H9 (cell line): ENCODE measurements around the gene EIF3D. TPM values are rescaled to one million over a fixed set of nuclear protein-coding genes. Genes with fewer than 3 reads are reported as not detected.

Experiments
- DNase-seq: peaks from one replicate; pipeline ENCODE4 v3.0.0-alpha.2; 2017
- H2AFZ ChIP-seq: one replicate; pipeline ENCODE4 v1.6.1; 2013; ENCODE audit warnings: mild to moderate bottlenecking, low read length, control low read depth, moderate library complexity
- H2AK5ac ChIP-seq: 2 replicates; pipeline ENCODE4 v1.6.1; 2013; ENCODE audit warnings: low read length, control low read depth, mixed read lengths; ENCODE audit not compliant: insufficient read length
- H2BK120ac ChIP-seq: one replicate; pipeline ENCODE4 v1.6.1; 2013; ENCODE audit warnings: low read depth, mild to moderate bottlenecking, low read length, control low read depth, inconsistent platforms; ENCODE audit not compliant: poor library complexity, severe bottlenecking
- H2BK12ac ChIP-seq: 2 replicates; pipeline ENCODE4 v1.6.1; 2013; ENCODE audit warnings: low read length, control low read depth, mixed read lengths, low read depth; ENCODE audit not compliant: insufficient read length
- H2BK15ac ChIP-seq: 2 replicates; pipeline ENCODE4 v1.6.1; 2013; ENCODE audit warnings: low read depth, low read length, control low read depth
- H2BK20ac ChIP-seq: one replicate; pipeline ENCODE4 v1.6.1; 2013; ENCODE audit warnings: low read depth, mild to moderate bottlenecking, low read length, control low read depth, inconsistent platforms; ENCODE audit not compliant: poor library complexity, severe bottlenecking
- H2BK5ac ChIP-seq: 2 replicates; pipeline ENCODE4 v1.6.1; 2013; ENCODE audit warnings: low read length, control low read depth, mixed read lengths; ENCODE audit not compliant: insufficient read length
- H3K14ac ChIP-seq: 2 replicates; pipeline ENCODE4 v1.6.1; 2013; ENCODE audit warnings: low read length, control low read depth; ENCODE audit not compliant: insufficient read depth
- H3K18ac ChIP-seq: 2 replicates; pipeline ENCODE4 v1.6.1; 2013; ENCODE audit warnings: low read depth, mild to moderate bottlenecking, mixed read lengths, low read length, control low read depth; ENCODE audit not compliant: insufficient read length
- H3K23ac ChIP-seq: 2 replicates; pipeline ENCODE4 v1.6.1; 2013; ENCODE audit warnings: low read length, control low read depth, mixed read lengths, low read depth; ENCODE audit not compliant: insufficient read length
- H3K23me2 ChIP-seq: 2 replicates; pipeline ENCODE4 v1.6.1; 2013; ENCODE audit warnings: low read depth, mild to moderate bottlenecking, mixed read lengths, low read length, control low read depth; ENCODE audit not compliant: insufficient read length, poor library complexity, severe bottlenecking
- H3K27ac ChIP-seq: 2 replicates; pipeline ENCODE4 v1.5.1; 2013; ENCODE audit warnings: low read length, control low read depth, mixed read lengths, low read depth; ENCODE audit not compliant: insufficient read length
- H3K27me3 ChIP-seq: 2 replicates; pipeline ENCODE4 v1.6.1; 2013; ENCODE audit warnings: low read length, control low read depth, inconsistent platforms; ENCODE audit not compliant: insufficient read depth
- H3K4ac ChIP-seq: 2 replicates; pipeline ENCODE4 v1.6.1; 2013; ENCODE audit warnings: low read depth, mild to moderate bottlenecking, control low read depth, inconsistent platforms, low read length, moderate library complexity
- H3K4me1 ChIP-seq: 2 replicates; pipeline ENCODE4 v1.6.1; 2013; ENCODE audit warnings: low read length, control low read depth, inconsistent platforms; ENCODE audit not compliant: insufficient read depth
- H3K4me2 ChIP-seq: 2 replicates; pipeline ENCODE4 v1.6.1; 2013; ENCODE audit warnings: low read length, control low read depth, mixed read lengths; ENCODE audit not compliant: insufficient read length, insufficient read depth
- H3K56ac ChIP-seq: 2 replicates; pipeline ENCODE4 v1.6.1; 2013; ENCODE audit warnings: low read depth, mild to moderate bottlenecking, mixed read lengths, low read length, control low read depth; ENCODE audit not compliant: insufficient read length
- H3K79me1 ChIP-seq: 2 replicates; pipeline ENCODE4 v1.6.1; 2013; ENCODE audit warnings: low read depth, mild to moderate bottlenecking, moderate library complexity, low read length, control low read depth, inconsistent platforms; ENCODE audit not compliant: insufficient read depth, poor library complexity, severe bottlenecking
- H3K79me2 ChIP-seq: 2 replicates; pipeline ENCODE4 v1.6.1; 2013; ENCODE audit warnings: low read length, control low read depth, inconsistent platforms; ENCODE audit not compliant: insufficient read depth
- H3K9ac ChIP-seq: 2 replicates; pipeline ENCODE4 v1.6.1; 2013; ENCODE audit warnings: low read length, control low read depth, mixed read lengths; ENCODE audit not compliant: insufficient read length; ENCODE audit errors: extremely low read depth
- H3K9me3 ChIP-seq: one replicate; pipeline ENCODE4 v1.6.1; 2013; ENCODE audit warnings: low read depth, low read length, inconsistent platforms; ENCODE audit not compliant: control insufficient read depth
- H3T11ph ChIP-seq: one replicate; pipeline ENCODE4 v1.6.1; 2013; ENCODE audit warnings: mild to moderate bottlenecking, low read length, control low read depth, inconsistent platforms
- H4K20me1 ChIP-seq: one replicate; pipeline ENCODE4 v1.6.1; 2013; ENCODE audit not compliant: control insufficient read depth, insufficient read length, insufficient read depth
- H4K5ac ChIP-seq: 2 replicates; pipeline ENCODE4 v1.6.1; 2013; ENCODE audit warnings: low read depth, mild to moderate bottlenecking, mixed read lengths, low read length, control low read depth; ENCODE audit not compliant: insufficient read length
- H4K8ac ChIP-seq: replicated peaks from 2 replicates; pipeline ENCODE4 v1.6.1; 2013; ENCODE audit warnings: low read length, control low read depth, mixed read lengths, low read depth; ENCODE audit not compliant: insufficient read length
- H4K91ac ChIP-seq: 2 replicates; pipeline ENCODE4 v1.6.1; 2013; ENCODE audit warnings: low read depth, mild to moderate bottlenecking, moderate library complexity, mixed read lengths, low read length, control low read depth; ENCODE audit not compliant: insufficient read length
- H3K27ac Mint-ChIP-seq, 3 experiments: 2 replicates in 2 of 3; 3 replicates in 1 of 3; pipeline ENCODE4 v1.8.0; 2020 to 2021; ENCODE audit warnings: mixed read lengths in 3 of 3, mild to moderate bottlenecking in 1 of 3, moderate library complexity in 1 of 3
- H3K27me3 Mint-ChIP-seq: 2 replicates; pipeline ENCODE4 v1.8.0; 2021; ENCODE audit warnings: low read depth, mild to moderate bottlenecking, moderate library complexity, mixed read lengths
- H3K36me3 Mint-ChIP-seq, 3 experiments: 2 replicates in 2 of 3; 3 replicates in 1 of 3; pipeline ENCODE4 v1.8.0; 2020 to 2021; ENCODE audit warnings: low read depth in 3 of 3, mixed read lengths in 3 of 3; ENCODE audit not compliant: insufficient read depth in 1 of 3
- H3K4me1 Mint-ChIP-seq, 2 experiments: 2 replicates each; pipeline ENCODE4 v1.8.0; 2020; ENCODE audit warnings: mixed read lengths in 2 of 2
- H3K4me3 Mint-ChIP-seq, 2 experiments: 2 replicates in 1 of 2; 3 replicates in 1 of 2; pipeline ENCODE4 v1.8.0; 2020 to 2021; ENCODE audit warnings: mild to moderate bottlenecking in 2 of 2, mixed read lengths in 2 of 2, moderate library complexity in 1 of 2
- H3K9me3 Mint-ChIP-seq, 2 experiments: 2 replicates in 1 of 2; 3 replicates in 1 of 2; pipeline ENCODE4 v1.8.0; 2020; ENCODE audit warnings: mild to moderate bottlenecking in 2 of 2, mixed read lengths in 2 of 2, moderate library complexity in 1 of 2
- WGBS: extraction: QIAGEN DNeasy Blood & Tissue Kit; methylation state at CpG from one replicate; pipeline ENCODE4 v1.1.7; 2013; ENCODE audit warnings: missing lambda C conversion rate, low lambda C conversion rate, mixed read lengths; ENCODE audit not compliant: insufficient read length; ENCODE audit errors: extremely low coverage; 5-methylcytosine and 5-hydroxymethylcytosine counted together
- total RNA-seq: library from RNA; stranded (reverse); gene quantifications from 2 replicates; pipeline ENCODE4 v1.2.1, GENCODE V29; 2021
- TF ChIP-seq, protein P1 (sequence below): fragments of 200-600 bp; sonication (generic); conservative IDR thresholded peaks from 3 replicates; pipeline ENCODE4 v1.8.0; 2021; ENCODE audit warnings: antibody characterized with exemption, mild to moderate bottlenecking

The EIF3D gene
- total RNA-seq, 1 experiment from 2014 or later = 198 TPM

DNA sequence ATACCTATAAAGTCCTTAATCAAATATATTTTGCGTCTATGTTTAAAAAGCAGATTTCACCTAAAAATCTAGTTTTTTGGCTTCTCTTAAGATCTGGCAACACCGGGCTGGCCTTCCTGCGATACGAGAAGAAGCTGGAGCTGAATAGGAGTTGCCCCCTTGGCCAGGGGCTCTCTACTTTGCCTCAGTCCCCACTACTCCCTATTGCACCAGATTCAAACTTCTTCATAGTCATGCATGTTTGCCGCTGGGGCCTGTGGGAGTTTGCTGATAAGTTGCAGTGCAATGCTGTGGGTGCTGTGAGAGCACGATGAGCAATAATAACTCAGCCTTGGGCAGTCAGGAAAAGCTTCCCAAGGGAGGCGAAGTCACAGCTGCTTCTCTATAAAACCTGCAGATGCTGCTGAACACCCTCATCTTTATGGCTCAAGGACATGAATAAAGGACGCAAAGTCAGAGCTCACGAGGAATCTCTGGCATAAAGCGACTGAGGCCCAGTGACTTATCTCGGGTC lies 15.2 kb upstream of the EIF3D start:
- H3K4me1 Mint-ChIP-seq = peaks cover 14 to 22% of the 10 kb centered on the region in 2 experiments
- H2BK20ac ChIP-seq = no peak overlapping the region
- H3K9me3 ChIP-seq = no peaks in the 10 kb centered on the region
- H3K27ac Mint-ChIP-seq = no peak overlapping the region
- H3K79me1 ChIP-seq = no peaks in the 10 kb centered on the region
- H3K4ac ChIP-seq = no peak overlapping the region
- H3K4me1 ChIP-seq = peaks cover 3% of the 10 kb centered on the region
- no peak overlapping the region for H3K4me2 ChIP-seq
- H2BK120ac ChIP-seq = no peak overlapping the region
- no CpG with 5 or more reads among the region's 11 CpGs for WGBS
- H3K14ac ChIP-seq = no peak overlapping the region
- no peak overlapping the region for H2AK5ac ChIP-seq
- H3T11ph ChIP-seq = no peak overlapping the region
- no peak overlapping the region for H3K23ac ChIP-seq
- peaks cover 3% of the 10 kb centered on the region for H4K20me1 ChIP-seq
- no peak overlapping the region for H3K18ac ChIP-seq
- no peak overlapping the region for H3K27ac ChIP-seq
- no peak overlapping the region for H2BK12ac ChIP-seq
- no peak overlapping the region for H4K8ac ChIP-seq
- no peak overlapping the region for H2AFZ ChIP-seq
- H3K23me2 ChIP-seq = no peaks in the 10 kb centered on the region
- H3K9me3 Mint-ChIP-seq = no peaks in the 10 kb centered on the region
- no peaks in the 10 kb centered on the region for H3K79me2 ChIP-seq
- no peak overlapping the region for H2BK15ac ChIP-seq
- H4K91ac ChIP-seq = no peak overlapping the region
- H3K27me3 ChIP-seq = no peaks in the 10 kb centered on the region
- no peak overlapping the region for H4K5ac ChIP-seq
- H3K4me3 Mint-ChIP-seq = no peak overlapping the region
- no peaks in the 10 kb centered on the region for H3K36me3 Mint-ChIP-seq
- TF ChIP-seq, protein P1, sequence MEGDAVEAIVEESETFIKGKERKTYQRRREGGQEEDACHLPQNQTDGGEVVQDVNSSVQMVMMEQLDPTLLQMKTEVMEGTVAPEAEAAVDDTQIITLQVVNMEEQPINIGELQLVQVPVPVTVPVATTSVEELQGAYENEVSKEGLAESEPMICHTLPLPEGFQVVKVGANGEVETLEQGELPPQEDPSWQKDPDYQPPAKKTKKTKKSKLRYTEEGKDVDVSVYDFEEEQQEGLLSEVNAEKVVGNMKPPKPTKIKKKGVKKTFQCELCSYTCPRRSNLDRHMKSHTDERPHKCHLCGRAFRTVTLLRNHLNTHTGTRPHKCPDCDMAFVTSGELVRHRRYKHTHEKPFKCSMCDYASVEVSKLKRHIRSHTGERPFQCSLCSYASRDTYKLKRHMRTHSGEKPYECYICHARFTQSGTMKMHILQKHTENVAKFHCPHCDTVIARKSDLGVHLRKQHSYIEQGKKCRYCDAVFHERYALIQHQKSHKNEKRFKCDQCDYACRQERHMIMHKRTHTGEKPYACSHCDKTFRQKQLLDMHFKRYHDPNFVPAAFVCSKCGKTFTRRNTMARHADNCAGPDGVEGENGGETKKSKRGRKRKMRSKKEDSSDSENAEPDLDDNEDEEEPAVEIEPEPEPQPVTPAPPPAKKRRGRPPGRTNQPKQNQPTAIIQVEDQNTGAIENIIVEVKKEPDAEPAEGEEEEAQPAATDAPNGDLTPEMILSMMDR = no peak
- no peak overlapping the region for H3K56ac ChIP-seq
- H2BK5ac ChIP-seq = no peak overlapping the region
- no peak for DNase-seq
- H3K9ac ChIP-seq = no peak overlapping the region
- H3K27me3 Mint-ChIP-seq = peaks cover 22% of the 10 kb centered on the region
